DMS79 treated with DMSO at 0.1 percent for 48 hours (cell line): ENCODE data around the gene LRRC17.

Source experiments
- DNase-seq: peaks from one replicate; lab custom pipeline; 2025; lab: John Stamatoyannopoulos, UW

LRRC17 gene

DNA sequence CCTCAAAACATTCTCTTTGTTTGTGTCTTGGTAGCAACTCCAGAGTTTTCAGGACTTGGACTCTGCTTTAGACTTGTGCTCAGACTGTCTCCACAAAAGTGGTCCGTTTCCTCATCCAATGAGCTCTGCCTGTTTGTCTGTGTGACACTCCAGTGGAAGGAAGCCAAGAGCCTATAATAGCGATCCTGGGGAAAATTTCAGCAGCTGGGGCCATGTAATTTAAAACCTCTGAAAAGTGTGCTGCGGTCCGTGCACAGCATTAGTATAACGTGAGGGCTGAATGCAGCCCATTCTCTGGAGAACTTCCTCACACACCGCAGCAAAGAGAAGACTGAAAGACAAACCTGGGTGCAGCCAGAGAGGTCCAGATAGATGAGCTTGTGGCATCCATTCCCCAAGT is at the start of gene LRRC17:
Gene LRRC17, plus strand, starts transcription at position 259 of the 400 bp plus-strand sequence. CDS start 20,914 bp downstream, outside the sequence.
- DNase-seq = peak; percentile 38

DNA sequence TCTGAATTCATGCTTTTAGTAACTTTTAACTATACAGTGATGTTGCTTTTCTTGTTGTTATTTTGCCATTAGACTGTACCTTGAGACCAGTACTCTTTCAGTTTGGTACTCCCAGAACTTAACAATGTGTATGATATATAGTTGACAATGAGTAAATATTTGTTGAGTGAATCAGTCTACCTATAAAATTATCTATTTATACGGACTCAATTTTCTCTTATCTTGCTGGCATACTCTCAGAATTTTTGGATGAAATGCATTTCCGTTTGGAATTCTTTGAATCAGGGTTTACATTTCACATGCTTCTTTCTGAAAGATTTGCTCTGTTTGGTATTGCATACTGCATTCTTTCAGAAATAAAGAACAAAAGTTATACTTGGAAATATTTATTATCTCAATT is 47.8 kb upstream of the LRRC17 start:
- DNase-seq = no peak

DNA sequence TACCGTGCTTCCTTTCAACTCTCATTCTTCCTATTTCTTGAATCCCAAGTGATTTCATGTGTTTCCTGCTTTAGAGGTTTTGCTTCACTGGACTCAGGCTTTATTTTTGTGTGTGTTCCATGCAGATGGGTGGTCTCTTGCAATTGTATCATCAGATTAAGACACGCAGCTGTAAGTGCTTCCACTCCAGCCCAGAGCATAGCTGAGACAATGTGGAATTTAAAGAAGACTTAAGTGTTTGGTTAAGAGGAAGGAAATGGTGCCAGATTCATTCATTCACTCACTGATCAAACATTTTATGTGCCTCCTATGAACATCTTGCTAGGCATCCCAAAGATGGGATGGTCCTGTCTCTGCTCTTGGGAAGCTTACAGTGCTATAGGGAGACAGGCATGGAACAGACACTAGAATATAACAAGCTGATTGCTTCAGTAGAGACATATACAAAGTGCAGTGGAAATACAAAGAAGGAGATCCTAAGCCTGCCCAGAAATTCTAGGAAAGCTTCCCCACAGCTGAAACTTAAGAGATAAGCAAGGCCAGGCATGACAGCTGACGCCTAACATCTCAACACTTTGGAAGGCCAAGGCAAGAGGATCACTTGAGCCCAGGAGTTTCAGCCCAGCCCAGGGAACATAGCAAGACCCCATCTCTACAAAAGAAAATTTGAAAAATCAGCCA is 46.1 kb upstream of the LRRC17 start:
- no peak for DNase-seq

GRCh38 chr7:102869195-102869594 is 43.6 kb upstream of the LRRC17 start:
- no peak for DNase-seq

GRCh38 chr7:102872460-102872859 is 40.3 kb upstream of the LRRC17 start:
- DNase-seq = no peak

GRCh38 chr7:102873470-102874165 is 39.2 kb upstream of the LRRC17 start:
- no peak for DNase-seq

DNA sequence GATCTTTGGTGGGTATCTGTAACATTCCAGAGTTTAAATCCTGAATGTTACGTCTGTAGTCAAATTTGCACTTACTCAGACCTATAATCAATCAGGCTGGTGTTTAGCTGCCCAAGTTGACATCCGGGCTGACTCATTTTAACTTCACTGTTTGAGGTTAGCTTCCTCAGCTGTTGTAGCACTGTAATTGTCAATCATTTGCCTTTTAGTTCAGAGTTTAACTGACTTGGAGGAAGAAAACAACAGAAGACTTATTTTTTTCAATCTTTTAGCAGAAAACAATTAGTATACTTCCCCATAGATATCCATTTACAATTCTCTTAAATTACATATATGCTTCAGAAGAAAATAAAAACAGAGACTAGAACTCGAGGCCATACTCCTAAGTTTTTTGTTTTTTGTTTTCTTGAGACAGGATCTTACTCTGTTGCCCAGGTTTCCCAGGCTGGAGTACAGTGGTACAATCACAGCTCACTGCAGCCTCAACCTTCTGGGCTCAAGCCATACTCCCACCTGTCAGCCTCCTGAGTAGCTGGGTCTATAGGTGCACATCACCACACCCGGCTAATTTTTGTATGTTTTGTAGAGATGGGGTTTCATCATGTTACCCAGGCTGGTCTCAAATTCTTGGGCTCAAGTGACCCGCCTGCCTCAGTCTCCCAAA is 38.5 kb upstream of the LRRC17 start:
- DNase-seq = no peak

DNA sequence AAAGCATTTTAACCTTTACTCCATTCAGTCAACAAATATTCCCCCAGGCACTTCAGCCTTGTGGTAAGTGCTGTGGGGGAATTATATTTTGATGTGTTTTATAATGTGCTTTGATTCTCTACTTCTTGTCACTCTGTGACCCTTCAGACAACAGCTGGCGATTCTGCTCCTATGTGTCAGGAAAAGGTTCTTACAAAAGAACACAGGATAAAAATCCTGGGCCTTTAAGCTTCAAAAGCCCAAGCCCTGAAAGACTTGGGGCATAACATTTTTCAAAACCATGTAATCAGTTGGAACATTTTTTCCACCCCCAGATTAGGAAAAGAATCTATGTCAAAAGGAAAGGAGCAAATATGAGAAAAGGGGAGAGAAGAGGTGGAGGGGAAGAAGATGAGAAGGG is 37.8 kb upstream of the LRRC17 start:
- DNase-seq = no peak

DNA sequence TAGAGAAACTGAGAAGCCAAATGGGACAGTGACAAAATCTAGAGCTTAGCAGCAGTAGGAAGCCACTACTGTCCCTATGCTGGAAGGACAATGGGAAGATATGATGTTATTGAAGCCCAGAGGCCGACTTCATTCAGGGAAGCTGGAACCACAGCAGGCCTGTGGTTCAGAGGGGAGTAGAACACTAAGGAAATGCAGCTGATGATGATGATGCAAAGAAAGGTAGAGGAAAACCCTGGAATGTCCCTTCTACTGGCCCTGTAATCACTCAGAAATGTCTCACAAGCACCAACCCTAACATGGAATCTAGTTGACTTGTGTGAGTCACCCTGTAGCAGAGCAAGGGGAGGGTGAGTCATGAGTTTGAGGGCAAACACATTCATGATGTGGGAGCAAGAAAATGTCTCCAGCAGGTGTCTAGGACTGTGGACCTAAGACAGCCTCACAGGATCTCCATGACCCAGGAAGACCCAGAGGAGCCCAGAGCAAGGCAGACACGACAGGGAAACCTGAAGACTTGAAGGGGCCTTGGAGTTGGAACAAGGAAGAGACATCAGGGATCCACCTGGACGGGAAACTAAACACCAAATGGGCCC is 37.0 kb upstream of the LRRC17 start:
- no peak for DNase-seq

- no peak for DNase-seq
Observed at GRCh38 chr7:102883098-102883860, 29.5 kb upstream of the LRRC17 start.

GRCh38 chr7:102888561-102889233 is 24.1 kb upstream of the LRRC17 start:
- DNase-seq = no peak

DNA sequence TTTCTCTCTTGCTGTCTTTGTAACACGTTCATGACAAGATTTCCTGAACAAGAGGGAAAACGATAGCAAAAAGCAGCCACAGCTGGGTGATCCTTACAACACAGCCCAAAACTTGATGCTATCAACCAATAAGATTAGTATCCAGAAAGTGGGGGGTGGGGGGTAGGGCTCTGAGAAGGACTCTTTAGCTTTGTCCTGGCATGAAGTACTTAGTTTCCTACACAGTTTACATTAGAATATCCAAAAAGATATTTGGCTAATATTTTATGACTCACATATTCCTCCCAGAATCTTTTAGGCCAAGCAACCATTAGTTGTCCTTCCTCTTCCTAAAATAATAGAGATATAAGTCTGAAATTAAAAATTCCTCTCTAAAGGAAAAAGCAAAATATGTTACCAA is 22.9 kb upstream of the LRRC17 start:
- DNase-seq = no peak

DNA sequence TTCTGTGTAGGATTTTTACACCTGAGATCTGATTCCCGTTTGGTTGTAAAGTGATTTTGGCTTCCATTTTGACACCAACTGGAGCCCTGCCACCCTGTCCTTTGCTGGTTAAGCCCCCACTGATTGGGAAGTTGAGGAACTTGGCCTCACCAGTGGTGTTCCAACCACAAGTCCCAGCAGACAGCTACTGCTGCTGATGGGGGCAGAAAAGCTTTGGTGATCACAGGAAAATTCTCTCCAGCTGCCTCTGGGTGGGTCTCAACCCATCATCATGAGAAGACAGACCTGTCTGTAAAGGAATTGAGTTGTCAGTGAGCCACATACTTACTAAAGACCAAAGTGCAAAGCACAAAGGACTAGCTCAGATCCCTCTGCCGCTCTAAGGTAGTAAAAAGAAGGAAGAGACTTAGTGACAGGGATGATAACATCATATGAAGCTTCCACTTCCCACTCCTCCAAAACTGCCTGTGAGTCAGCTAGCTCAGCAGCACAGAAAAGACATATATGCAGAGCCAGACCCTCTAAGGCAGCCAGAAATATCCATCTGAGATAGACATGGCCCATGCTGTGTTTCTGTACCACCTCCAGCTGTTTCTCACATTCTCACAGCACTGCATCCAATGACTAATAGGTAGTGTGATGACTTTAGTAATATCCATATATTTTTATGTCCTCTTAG is 22.4 kb upstream of the LRRC17 start:
- DNase-seq = no peak

GRCh38 chr7:102890971-102891692 is 21.7 kb upstream of the LRRC17 start:
- DNase-seq = no peak

DNA sequence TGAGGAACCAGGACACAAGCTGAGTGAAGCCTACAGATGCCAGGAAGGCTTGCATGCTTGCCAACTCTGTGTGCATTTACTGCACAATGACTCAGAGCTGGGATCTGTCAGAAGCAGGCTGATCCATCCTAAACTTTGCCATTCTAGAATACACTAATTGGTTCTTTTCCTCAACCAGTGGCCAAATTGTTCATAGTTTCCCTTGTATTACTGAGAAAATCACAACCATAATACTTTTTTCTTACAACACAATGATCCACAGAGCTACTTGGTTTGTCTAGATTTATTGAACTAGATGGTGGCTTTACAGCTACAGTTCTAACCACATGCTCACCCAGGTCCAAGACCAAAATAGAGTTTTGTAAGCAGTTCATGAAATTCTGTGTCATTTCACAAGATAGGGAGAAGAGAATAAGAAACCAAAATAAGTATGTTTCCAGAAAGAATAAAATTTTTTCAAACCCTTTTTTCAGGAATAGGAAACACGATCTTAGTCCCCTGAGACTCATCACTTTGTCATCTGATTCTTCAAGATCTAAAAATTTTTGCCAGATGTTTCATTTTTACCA is 21.0 kb upstream of the LRRC17 start:
- DNase-seq = no peak

DNA sequence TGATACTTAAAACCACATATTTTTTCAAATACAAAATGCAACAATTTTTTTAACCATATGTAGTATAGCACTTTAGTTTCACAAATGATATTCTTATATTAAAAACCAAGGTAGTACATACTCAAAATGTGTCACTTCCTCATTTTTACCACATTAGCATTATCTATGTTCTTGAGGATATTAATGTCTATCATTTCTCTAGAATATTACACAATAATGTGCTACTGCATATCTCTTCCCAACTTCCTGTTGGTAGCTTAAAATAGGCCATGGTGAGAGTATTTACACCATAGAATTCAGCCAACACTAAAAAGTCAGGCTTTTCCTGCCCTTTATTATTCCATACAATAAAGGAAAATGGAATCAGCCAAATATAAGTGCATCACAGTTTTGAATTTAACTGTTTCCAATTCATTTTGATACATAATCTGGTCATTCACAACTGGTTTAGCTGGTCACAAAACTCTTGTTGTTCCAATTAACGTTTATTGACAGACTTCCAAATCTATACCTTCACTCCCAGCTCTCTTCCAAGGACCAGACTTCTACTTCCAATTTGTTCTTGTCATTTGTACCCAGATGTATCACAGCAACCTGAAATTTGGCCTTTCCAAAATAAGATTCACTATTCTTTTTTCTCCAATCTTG is 20.0 kb upstream of the LRRC17 start:
- no peak for DNase-seq

DNA sequence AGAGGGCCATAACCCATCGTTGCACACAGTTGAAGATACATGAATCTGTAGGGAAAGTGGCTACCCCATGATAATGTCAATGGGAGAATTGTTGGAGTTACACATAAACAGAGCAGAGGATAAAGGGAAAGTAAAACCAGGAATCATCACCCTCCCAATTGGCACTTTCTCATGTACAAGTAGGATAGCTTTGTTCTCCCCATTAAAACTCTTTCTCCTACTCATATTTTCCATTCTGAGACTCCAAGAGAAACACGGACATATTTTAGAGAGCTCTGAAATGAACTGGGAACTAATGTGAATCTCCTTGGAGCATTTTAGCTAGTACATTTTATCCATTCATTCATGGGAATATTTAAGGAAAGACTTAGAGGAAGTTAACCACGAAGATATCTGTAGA is 17.2 kb upstream of the LRRC17 start:
- no peak for DNase-seq

- no peak for DNase-seq
Observed at GRCh38 chr7:102896585-102896984, 16.2 kb upstream of the LRRC17 start.

DNA sequence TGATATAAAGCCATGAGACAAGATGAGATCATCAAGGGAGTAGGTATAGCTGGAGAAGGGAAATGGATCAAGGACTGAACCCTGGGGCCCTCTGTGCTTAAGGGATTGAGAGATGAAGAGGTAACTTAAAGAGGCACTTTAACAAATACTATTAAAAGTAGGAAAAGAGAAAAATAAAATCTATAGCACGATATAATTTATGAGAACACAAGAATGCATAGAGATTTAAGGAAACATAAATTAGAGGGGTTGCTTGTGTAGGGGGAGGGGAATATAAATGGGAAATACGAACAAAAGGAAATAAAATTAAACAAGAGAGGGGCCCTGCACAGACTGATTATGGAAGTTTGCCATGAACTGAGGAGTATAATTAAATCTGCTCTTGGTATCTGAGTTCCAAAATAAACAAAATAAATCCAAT is 15.6 kb upstream of the LRRC17 start:
- DNase-seq = no peak
